ENCODE measurements around the gene CTNNBL1.

Gene CTNNBL1

DNA sequence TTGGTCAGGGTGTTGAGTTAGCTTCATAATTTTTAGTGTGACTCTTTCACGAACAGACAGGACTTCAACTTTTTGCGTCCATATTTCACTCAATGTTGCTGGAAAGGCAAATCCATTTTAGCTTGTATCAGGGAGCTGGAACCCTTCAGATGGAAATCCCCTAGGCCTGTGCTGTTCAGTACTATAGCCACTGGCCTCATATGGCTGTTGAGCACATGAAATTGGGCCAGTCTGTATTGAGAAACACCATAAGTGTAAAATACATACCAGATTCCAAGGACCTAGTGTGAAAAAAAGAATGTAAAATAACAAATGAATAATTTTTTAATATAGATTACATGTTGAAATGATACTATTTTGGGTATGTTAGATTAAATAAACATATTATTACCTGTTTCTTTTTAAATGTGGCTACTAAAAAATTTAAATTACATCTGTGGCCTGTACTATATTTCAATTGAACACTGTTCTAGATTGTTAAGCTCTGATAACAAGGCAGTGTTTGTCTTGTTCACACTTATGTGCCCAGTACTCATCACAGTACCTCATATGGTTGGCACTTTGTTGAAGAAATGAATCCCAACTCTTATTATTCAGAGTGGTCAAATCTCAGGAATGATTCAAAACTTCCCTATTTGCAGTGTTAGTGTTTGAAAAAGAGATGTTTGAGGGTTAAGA, 34.3 kb downstream of the CTNNBL1 start:
- Histone ChIP-seq H3K36me3 (ENCODE audit: control insufficient read depth, insufficient read depth, low read length) (no peaks in the 10 kb centered on the region; the same call in 1 of the 2 replicates), H3K27me3 (replicated peaks; ENCODE audit: control insufficient read depth, insufficient read depth, low read length) (no peaks in the 10 kb centered on the region), H3K4me3 (replicated peaks; ENCODE audit: low read depth, low read length) (no peak overlapping the region)
- TF ChIP-seq CTCF (IDR thresholded peaks at IDR 0.05; ENCODE audit: insufficient read depth, low read length, poor library complexity, severe bottlenecking) = no peak
- DNase-seq (ENCODE audit: extremely low read depth, insufficient read length) = no peak

DNA sequence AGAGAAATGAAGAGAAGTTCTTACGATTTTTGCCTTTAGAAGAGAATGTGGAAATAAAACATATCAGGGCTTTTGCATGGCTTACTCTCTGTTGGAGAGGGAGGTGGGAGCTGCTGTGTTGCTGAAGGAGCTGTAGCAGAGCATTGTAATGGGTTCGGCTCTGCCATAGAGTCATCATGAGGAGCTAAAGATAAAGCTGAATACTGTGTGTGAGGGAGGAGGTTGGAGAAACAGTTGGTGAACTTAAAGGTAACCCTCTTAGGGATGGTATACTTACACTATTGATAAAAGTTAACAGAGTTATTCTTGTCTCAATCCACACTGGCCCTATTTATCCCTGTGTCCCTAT, 34.8 kb downstream of the CTNNBL1 start:
- no peak for TF ChIP-seq CTCF (IDR thresholded peaks at IDR 0.05; ENCODE audit: insufficient read depth, low read length, poor library complexity, severe bottlenecking)
- Histone ChIP-seq H3K4me3 (replicated peaks; ENCODE audit: low read depth, low read length) (no peak overlapping the region), H3K27me3 (replicated peaks; ENCODE audit: control insufficient read depth, insufficient read depth, low read length) (no peaks in the 10 kb centered on the region), H3K36me3 (ENCODE audit: control insufficient read depth, insufficient read depth, low read length) (peaks cover 3% of the 10 kb centered on the region)
- no peak for DNase-seq (ENCODE audit: extremely low read depth, insufficient read length)

DNA sequence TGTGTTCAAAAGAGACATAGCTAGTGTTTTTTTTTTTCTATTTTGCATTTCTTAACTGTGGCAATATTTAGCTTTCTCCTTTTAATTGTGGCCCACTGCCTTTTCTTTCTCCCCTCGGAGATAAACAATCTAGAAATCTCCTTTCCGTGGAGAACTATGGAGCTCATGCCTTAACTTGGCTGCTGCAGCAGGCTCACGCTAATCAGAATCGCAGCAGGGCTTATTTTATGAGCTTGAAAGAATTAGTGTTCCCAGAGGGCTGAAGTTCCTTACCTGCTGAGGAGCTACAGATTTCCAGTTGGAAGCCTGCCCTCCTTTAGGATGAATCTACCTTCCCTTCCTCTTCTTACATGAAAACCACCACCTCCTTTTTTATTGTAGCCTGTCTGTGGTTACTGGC, 35.6 kb downstream of the CTNNBL1 start:
- no peak for DNase-seq (ENCODE audit: extremely low read depth, insufficient read length)
- no peaks in the 10 kb centered on the region for H3K27me3 ChIP-seq (replicated peaks; ENCODE audit: control insufficient read depth, insufficient read depth, low read length)
- TF ChIP-seq CTCF (IDR thresholded peaks at IDR 0.05; ENCODE audit: insufficient read depth, low read length, poor library complexity, severe bottlenecking) = no peak

GRCh38 chr20:37729909-37730308, 36.1 kb downstream of the CTNNBL1 start:
- H3K36me3 ChIP-seq (ENCODE audit: control insufficient read depth, insufficient read depth, low read length) = peaks cover 3% of the 10 kb centered on the region
- no peaks in the 10 kb centered on the region for H3K27me3 ChIP-seq (replicated peaks; ENCODE audit: control insufficient read depth, insufficient read depth, low read length)

More for the DNA sequence above, 35.6 kb downstream of the CTNNBL1 start:
- Histone ChIP-seq H3K4me3 (replicated peaks; ENCODE audit: low read depth, low read length) (no peak overlapping the region), H3K36me3 (ENCODE audit: control insufficient read depth, insufficient read depth, low read length) (peaks cover 3% of the 10 kb centered on the region)

GRCh38 chr20:37733416-37733815, 39.6 kb downstream of the CTNNBL1 start:
- TF ChIP-seq CTCF (IDR thresholded peaks at IDR 0.05; ENCODE audit: insufficient read depth, low read length, poor library complexity, severe bottlenecking) = no peak
- Histone ChIP-seq H3K36me3 (ENCODE audit: control insufficient read depth, insufficient read depth, low read length) (peaks cover 8% of the 10 kb centered on the region), H3K27me3 (replicated peaks; ENCODE audit: control insufficient read depth, insufficient read depth, low read length) (no peaks in the 10 kb centered on the region), H3K4me3 (replicated peaks; ENCODE audit: low read depth, low read length) (no peak overlapping the region)
- DNase-seq (ENCODE audit: extremely low read depth, insufficient read length) = no peak

More at GRCh38 chr20:37729909-37730308, 36.1 kb downstream of the CTNNBL1 start:
- DNase-seq (ENCODE audit: extremely low read depth, insufficient read length) = no peak
- TF ChIP-seq CTCF (IDR thresholded peaks at IDR 0.05; ENCODE audit: insufficient read depth, low read length, poor library complexity, severe bottlenecking) = no peak
- H3K4me3 ChIP-seq (replicated peaks; ENCODE audit: low read depth, low read length) = no peak overlapping the region

All from GM06990 (cell line).